Fibroblast of pulmonary artery (primary cell): ENCODE measurements around the gene TFDP1.

ENCODE experiments used
- DNase-seq: peaks from one replicate; pipeline ENCODE4 v3.0.0-alpha.2; 2010; ENCODE audit warnings: low read depth
- H3K4me3 ChIP-seq: replicated peaks from 2 replicates; pipeline ENCODE4 v1.5.1; 2011; ENCODE audit warnings: low read depth, mild to moderate bottlenecking, control low read depth, low read length, moderate library complexity
- TF ChIP-seq, protein P1 (sequence below): IDR thresholded peaks from 2 replicates; pipeline ENCODE4 v1.5.1; 2011; ENCODE audit warnings: mild to moderate bottlenecking, control low read depth, low read length, inconsistent platforms; ENCODE audit errors: missing control alignments

The TFDP1 gene

DNA sequence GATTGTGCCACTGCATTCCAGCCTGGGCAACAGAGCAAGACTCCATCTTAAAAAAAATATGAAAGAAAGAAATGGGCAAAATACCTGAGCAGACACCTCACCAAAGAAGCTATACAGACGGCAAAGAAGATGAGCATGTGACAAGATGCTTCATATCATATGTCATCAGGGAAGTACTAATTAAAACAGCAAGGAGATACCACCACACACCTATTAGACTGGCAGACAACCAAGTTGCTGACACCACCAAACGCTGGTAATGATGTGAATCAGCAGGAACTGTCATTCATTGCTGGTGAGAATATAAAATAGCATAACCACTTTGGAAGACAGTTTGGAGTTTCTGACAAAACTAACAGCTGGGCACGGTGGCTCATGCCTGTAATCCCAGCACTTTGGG lies 11.5 kb upstream of the TFDP1 start:
- no peak for DNase-seq
- TF ChIP-seq, protein P1, sequence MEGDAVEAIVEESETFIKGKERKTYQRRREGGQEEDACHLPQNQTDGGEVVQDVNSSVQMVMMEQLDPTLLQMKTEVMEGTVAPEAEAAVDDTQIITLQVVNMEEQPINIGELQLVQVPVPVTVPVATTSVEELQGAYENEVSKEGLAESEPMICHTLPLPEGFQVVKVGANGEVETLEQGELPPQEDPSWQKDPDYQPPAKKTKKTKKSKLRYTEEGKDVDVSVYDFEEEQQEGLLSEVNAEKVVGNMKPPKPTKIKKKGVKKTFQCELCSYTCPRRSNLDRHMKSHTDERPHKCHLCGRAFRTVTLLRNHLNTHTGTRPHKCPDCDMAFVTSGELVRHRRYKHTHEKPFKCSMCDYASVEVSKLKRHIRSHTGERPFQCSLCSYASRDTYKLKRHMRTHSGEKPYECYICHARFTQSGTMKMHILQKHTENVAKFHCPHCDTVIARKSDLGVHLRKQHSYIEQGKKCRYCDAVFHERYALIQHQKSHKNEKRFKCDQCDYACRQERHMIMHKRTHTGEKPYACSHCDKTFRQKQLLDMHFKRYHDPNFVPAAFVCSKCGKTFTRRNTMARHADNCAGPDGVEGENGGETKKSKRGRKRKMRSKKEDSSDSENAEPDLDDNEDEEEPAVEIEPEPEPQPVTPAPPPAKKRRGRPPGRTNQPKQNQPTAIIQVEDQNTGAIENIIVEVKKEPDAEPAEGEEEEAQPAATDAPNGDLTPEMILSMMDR, result no peak
- no peak overlapping the region for H3K4me3 ChIP-seq

DNA sequence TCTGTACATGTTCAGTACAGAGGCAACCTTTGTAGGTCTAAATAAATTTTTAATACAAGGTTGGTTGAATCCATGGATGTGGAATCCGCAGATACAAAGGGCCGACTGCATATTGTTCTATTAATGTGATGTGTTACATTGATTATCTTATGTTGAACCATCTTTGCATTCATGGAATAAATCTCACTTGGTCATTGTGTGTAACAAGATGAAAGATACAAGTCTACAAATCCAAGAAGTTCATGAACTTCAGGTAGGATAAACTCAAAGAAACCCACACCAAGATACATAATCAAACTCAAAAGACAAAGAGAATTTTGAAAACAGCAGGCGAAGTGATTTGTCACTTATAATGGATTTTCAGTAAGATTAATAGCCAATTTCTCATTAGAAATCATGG lies 8.0 kb upstream of the TFDP1 start:
- DNase-seq, result no peak
- TF ChIP-seq, protein P1, result no peak
- no peak overlapping the region for H3K4me3 ChIP-seq

DNA sequence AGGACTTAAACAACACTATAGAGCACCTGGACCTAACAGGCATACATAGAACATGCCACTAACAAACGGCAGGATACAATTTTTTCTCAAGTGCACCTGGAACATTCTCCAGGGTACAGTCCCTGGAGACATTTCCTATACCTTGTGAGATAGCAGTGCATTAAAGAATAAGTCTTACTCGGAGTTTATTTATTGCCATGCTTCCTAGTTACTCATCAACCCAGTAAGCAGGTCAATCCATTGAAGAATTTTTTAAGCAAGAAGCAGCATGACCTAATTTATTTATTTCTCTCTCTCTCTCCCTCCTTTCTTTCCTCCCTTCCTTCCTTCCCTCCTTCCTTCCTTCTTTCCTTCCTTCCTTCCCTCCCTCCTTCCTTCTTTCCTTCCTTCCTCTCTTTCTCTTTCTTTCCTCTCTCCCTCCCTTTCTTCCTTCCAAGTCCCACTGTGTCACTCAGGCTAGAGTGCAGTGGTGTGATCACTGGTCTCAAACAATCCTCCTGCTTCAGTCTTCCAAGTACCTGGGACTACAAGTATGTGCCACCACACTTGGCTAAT lies 6.6 kb upstream of the TFDP1 start:
- TF ChIP-seq, protein P1, result no peak
- DNase-seq, result no peak
- H3K4me3 ChIP-seq, result no peak overlapping the region

DNA sequence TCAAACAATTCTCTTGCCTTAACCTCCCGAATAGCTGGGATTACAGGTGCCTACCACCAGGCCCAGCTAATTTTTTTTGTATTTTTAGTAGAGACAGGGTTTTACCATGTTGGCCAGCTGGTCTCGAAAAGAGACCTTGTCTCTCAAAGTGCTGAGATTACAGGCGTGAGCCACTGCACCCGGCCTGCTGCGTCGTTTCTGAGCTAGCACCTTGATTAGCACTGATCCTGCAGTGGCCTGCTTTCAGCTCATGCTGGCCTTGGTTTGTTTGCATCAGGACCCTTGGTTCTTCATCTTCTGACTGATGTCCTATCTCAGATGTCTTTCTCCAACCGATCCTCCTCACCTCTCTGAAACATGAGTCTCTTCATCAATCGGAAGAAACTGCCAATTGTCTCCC lies 4.9 kb upstream of the TFDP1 start:
- no peak for DNase-seq
- TF ChIP-seq, protein P1, result no peak
- H3K4me3 ChIP-seq, result no peak overlapping the region

DNA sequence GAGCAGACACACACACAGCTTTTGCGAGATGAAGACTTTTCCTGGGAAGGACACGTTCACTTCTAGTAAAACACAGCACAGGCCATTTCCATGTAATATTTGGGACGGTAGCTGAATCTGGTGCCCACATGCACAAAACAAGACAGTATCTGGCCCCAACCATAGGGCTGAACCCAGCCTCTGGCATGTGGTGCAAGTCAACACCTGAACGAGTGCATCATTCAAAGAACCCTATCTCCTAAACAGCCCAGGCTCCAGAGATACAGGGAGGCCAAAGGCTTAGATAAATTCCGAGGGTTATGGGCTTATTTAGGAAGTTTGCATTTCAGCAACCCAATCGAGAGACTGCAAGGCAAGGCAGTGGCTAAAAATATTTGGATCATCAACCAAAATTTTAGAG lies 2.7 kb upstream of the TFDP1 start:
- TF ChIP-seq, protein P1, result no peak
- DNase-seq, result no peak
- H3K4me3 ChIP-seq, result no peak overlapping the region

DNA sequence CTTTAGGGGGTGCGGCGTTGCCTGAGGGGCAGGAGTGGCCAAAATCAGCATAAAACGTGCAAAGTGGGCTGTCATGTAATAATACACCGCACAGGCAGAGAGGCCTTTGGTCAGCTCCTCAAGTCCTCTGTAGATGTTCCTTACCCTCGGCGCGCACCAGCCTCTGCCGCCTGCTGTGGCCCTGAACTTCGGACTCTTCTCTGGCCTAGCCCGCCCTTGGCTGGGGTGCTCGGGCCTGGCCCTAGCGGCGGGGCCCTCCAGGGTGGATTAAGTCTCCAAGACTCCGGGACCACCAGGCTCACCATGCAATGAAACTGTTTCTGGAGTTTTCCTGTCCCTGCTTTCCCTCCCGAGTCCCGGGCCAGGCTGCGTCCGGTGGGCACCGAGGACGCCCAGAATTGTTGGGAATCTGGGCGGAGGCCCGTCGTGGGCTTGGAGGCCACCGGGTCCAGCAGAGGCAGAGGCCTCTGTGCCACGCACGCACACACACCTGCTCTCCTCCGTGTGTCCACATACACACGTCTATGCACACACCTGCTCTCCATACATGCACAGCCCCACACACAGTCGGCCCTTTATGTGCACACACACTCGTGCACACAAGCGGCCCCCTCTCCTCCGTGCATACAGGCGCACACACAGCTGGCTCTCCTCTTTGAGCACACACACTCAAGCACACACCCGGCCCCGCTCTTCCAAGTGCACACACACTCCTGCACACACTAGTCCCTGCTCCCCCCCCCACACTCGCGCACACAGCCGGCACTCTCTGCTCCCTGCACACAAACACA lies 1.5 kb upstream of the TFDP1 start:
- H3K4me3 ChIP-seq, result no peak overlapping the region
- TF ChIP-seq, protein P1, result no peak
- no peak for DNase-seq
